KMS-11 (cell line): ENCODE results near the gene TOP1.

Experiments
- H2AFZ ChIP-seq: fragments of 200-600 bp; sonication (generic); 2 replicates; pipeline ENCODE4 v1.6.1; 2016; ENCODE audit warnings: antibody characterized with exemption, mixed run types, low read depth
- H3K27ac ChIP-seq: fragments of 200-600 bp; sonication (generic); 2 replicates; pipeline ENCODE4 v1.6.1; 2016; ENCODE audit warnings: mild to moderate bottlenecking, mixed run types
- H3K27me3 ChIP-seq: fragments of 200-600 bp; sonication (generic); 2 replicates; pipeline ENCODE4 v1.6.1; 2017; ENCODE audit warnings: mild to moderate bottlenecking, low read depth, mixed run types, moderate library complexity; ENCODE audit not compliant: insufficient read depth
- H3K36me3 ChIP-seq: fragments of 200-600 bp; sonication (generic); 2 replicates; pipeline ENCODE4 v1.6.1; 2017; ENCODE audit warnings: mild to moderate bottlenecking, mixed run types; ENCODE audit not compliant: insufficient read depth
- H3K4me1 ChIP-seq: fragments of 200-600 bp; sonication (generic); 2 replicates; pipeline ENCODE4 v1.6.1; 2016; ENCODE audit warnings: mild to moderate bottlenecking, low read depth, mixed run types; ENCODE audit not compliant: poor library complexity, severe bottlenecking
- H3K4me2 ChIP-seq: fragments of 200-600 bp; sonication (generic); 2 replicates; pipeline ENCODE4 v1.7.0; 2016; ENCODE audit warnings: mild to moderate bottlenecking, mixed run types
- H3K4me3 ChIP-seq: fragments of 200-600 bp; sonication (generic); IDR thresholded peaks from 2 replicates; pipeline ENCODE4 v1.6.1; 2017; ENCODE audit warnings: low read depth, low read length, mixed read lengths; ENCODE audit not compliant: insufficient read depth
- H3K79me2 ChIP-seq: fragments of 200-600 bp; sonication (generic); 2 replicates; pipeline ENCODE4 v1.6.1; 2016; ENCODE audit warnings: low read depth, mixed run types; ENCODE audit not compliant: insufficient read depth
- H3K9ac ChIP-seq: fragments of 200-600 bp; sonication (generic); 2 replicates; pipeline ENCODE4 v1.6.1; 2016; ENCODE audit warnings: mild to moderate bottlenecking, mixed run types
- H4K20me1 ChIP-seq: fragments of 200-600 bp; sonication (generic); 2 replicates; pipeline ENCODE4 v1.6.1; 2016; ENCODE audit warnings: mild to moderate bottlenecking, mixed run types; ENCODE audit not compliant: insufficient read depth
- CTCF ChIP-seq: fragments of 200-600 bp; sonication (generic); conservative IDR thresholded peaks from 2 replicates; pipeline ENCODE4 v1.6.1; 2017; ENCODE audit warnings: low read depth, mild to moderate bottlenecking, antibody characterized with exemption, low read length, moderate library complexity, mixed read lengths

Gene TOP1

DNA sequence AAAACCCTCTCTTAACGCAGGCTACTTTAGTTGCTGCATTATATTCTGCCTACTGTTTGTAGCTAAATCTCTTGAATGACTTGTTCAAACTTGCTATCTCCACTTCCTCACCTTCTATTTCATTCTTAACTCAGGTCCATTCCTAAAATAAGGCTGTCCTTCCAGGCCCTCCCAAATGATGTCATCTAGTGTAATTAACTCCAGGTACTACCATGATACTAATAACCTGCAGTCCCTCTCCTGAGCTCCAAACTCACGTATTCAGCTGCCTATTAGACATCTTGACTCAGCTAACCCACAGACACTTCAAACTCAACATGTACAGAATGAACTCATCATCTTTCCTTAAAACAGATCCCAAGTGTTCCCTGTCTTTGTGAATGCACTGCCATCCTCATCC is 10.5 kb upstream of the TOP1 start:
- Histone ChIP-seq H3K36me3 (no peaks in the 10 kb centered on the region), H3K4me3 (no peak overlapping the region), H3K4me1 (peaks cover 24% of the 10 kb centered on the region), H2AFZ (no peak overlapping the region), H3K79me2 (no peaks in the 10 kb centered on the region), H3K9ac (no peak overlapping the region), H3K27ac (no peak overlapping the region), H3K27me3 (no peaks in the 10 kb centered on the region), H3K4me2 (no peak overlapping the region), H4K20me1 (no peaks in the 10 kb centered on the region)
- TF ChIP-seq CTCF: no peak

GRCh38 chr20:41023549-41023948 is 5.1 kb upstream of the TOP1 start:
- H3K4me2 ChIP-seq: no peak overlapping the region
- no peak overlapping the region for H3K4me3 ChIP-seq
- no peak overlapping the region for H3K27ac ChIP-seq
- no peaks in the 10 kb centered on the region for H3K79me2 ChIP-seq
- no peaks in the 10 kb centered on the region for H4K20me1 ChIP-seq
- TF ChIP-seq CTCF: no peak
- peaks cover 11% of the 10 kb centered on the region for H3K4me1 ChIP-seq
- H3K27me3 ChIP-seq: no peaks in the 10 kb centered on the region
- no peaks in the 10 kb centered on the region for H3K36me3 ChIP-seq
- no peak overlapping the region for H2AFZ ChIP-seq
- no peak overlapping the region for H3K9ac ChIP-seq

DNA sequence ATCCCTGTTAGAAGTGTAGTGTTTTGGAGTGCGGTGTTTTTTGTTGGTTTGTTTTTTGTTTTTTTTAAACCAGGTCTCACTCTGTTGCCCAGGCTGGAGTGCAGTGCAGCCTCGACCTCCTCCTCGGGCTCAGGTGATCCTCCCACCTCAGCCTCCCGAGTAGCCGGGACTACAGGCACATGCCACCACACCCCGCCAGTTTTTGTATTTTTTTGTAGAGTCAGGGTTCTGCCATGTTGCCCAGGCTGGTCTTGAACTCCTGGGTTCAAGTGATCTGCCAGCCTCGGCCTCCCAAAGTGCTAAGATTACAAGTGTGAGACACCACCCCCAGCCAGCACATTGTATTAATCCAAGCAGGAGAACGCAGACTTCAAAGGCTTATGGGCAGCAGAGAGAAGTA is 1.3 kb upstream of the TOP1 start:
- Histone ChIP-seq H3K27me3 (no peaks in the 10 kb centered on the region), H3K4me2 (peak overlapping the region; percentile 73), H3K9ac (no peak overlapping the region; the same call in 1 of the 2 replicates), H3K79me2 (peaks cover 38% of the 10 kb centered on the region), H3K4me3 (no peak overlapping the region), H2AFZ (no peak overlapping the region), H3K27ac (no peak overlapping the region), H3K4me1 (peaks cover 36% of the 10 kb centered on the region), H4K20me1 (peaks cover 19% of the 10 kb centered on the region), H3K36me3 (no peaks in the 10 kb centered on the region)
- no peak for TF ChIP-seq CTCF

DNA sequence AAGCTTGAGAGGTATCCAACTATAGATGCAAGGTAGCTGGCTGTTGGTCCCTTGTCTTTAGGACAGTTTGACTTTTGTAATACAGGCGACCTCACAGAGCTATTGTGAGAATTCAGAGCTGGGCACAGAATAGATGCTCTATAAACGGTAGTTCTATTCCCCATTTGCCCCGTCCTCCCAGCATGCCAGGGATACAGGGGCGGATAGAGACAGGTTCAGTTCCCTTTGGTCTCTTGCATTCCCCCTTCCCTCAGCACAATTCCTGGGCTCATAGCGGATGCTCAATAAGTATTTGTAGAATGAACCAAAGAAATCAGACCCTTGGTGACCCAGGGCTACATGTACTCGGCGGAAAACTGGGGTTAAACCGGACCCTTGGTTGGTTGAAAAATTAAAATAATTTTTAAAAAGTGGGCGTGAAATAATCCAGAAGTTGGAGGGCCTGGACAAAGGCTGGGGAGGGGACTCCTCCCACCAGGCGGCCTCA is 707 bp upstream of the TOP1 start:
- Histone ChIP-seq H3K9ac (peak overlapping the region; percentile 99), H3K4me3 (no peak overlapping the region), H4K20me1 (peaks cover 24% of the 10 kb centered on the region), H3K36me3 (no peaks in the 10 kb centered on the region), H3K27me3 (no peaks in the 10 kb centered on the region), H3K4me2 (peak overlapping the region; percentile 73), H3K79me2 (peaks cover 43% of the 10 kb centered on the region), H2AFZ (peak overlapping the region; percentile 31; the same call in 1 of the 2 replicates), H3K27ac (peak overlapping the region; percentile 48), H3K4me1 (peaks cover 41% of the 10 kb centered on the region)
- TF ChIP-seq CTCF: no peak
